A673 (cell line): ENCODE results near the gene ESRRB. TPM values are rescaled to one million over a fixed set of nuclear protein-coding genes. Genes with fewer than 3 reads are reported as not detected.

Experiments
- BruUV-seq: library from RNA; stranded (reverse); fragments of 400-500 nt; replicated peaks from 2 replicates; lab custom pipeline; 2021; lab: Mats Ljungman, UMichigan
- CTCF ChIA-PET: fragments of 300-600 bp; sonication (Branson Sonifier 250); formaldehyde crosslinking; loops from one replicate; lab custom pipeline; 2022; ENCODE audit warnings: antibody characterized with exemption; lab: Charles Lee
- POLR2A ChIA-PET: fragments of 300-600 bp; sonication (Branson Sonifier 250); formaldehyde crosslinking; loops from one replicate; lab custom pipeline; 2022; ENCODE audit warnings: antibody characterized with exemption; ENCODE audit not compliant: low non-redundant PET; lab: Charles Lee
- DNase-seq: peaks from one replicate; pipeline ENCODE4 v3.0.0-alpha.2; 2015; ENCODE audit warnings: low spot score
- H3K27ac ChIP-seq: fragments of 200-600 bp; sonication (generic); 2 replicates; pipeline ENCODE4 v1.5.1; 2016; ENCODE audit warnings: mixed run types, low read depth, mild to moderate bottlenecking, mixed read lengths, antibody characterized with exemption, low read length; ENCODE audit not compliant: poor library complexity, severe bottlenecking
- H3K27me3 ChIP-seq: fragments of 200-600 bp; sonication (generic); replicated peaks from 2 replicates; pipeline ENCODE4 v1.6.1; 2017; ENCODE audit warnings: mixed run types, low read depth, mild to moderate bottlenecking, mixed read lengths, antibody characterized with exemption, low read length; ENCODE audit not compliant: insufficient read depth, poor library complexity
- H3K36me3 ChIP-seq: fragments of 200-600 bp; sonication (generic); 2 replicates; pipeline ENCODE4 v1.6.1; 2016; ENCODE audit warnings: mixed run types, mild to moderate bottlenecking, mixed read lengths, antibody characterized with exemption, low read length; ENCODE audit not compliant: insufficient read depth, poor library complexity, severe bottlenecking
- H3K4me1 ChIP-seq: fragments of 200-600 bp; sonication (generic); 2 replicates; pipeline ENCODE4 v1.6.1; 2017; ENCODE audit warnings: mixed run types, mild to moderate bottlenecking, mixed read lengths, antibody characterized with exemption, low read length; ENCODE audit not compliant: insufficient read depth, poor library complexity, severe bottlenecking
- H3K4me3 ChIP-seq: fragments of 200-600 bp; sonication (generic); 2 replicates; pipeline ENCODE4 v1.5.1; 2016; ENCODE audit warnings: low read depth, mixed run types, mild to moderate bottlenecking, mixed read lengths, low read length; ENCODE audit not compliant: poor library complexity, severe bottlenecking
- H3K9me3 ChIP-seq: fragments of 200-600 bp; sonication (generic); 2 replicates; pipeline ENCODE4 v1.6.1; 2016; ENCODE audit warnings: mixed run types, low read depth, mild to moderate bottlenecking, mixed read lengths, antibody characterized with exemption, low read length; ENCODE audit not compliant: poor library complexity, severe bottlenecking
- CTCF ChIP-seq: fragments of 300-800, 200-600 bp; sonication (generic); conservative IDR thresholded peaks from 2 replicates; pipeline ENCODE4 v1.5.1; 2017; ENCODE audit warnings: low read depth, mild to moderate bottlenecking, antibody characterized with exemption, low read length, moderate library complexity, mixed read lengths
- EZH2 ChIP-seq: fragments of 200-600 bp; sonication (generic); IDR thresholded peaks from 2 replicates; pipeline ENCODE4 v1.6.1; 2017; ENCODE audit warnings: borderline replicate concordance, low read depth, mild to moderate bottlenecking, mixed read lengths, antibody characterized with exemption, low read length; ENCODE audit not compliant: poor library complexity, severe bottlenecking
- intact Hi-C: fragments of 100-400 bp; cut with micrococcal nuclease; formaldehyde crosslinking; loops from one replicate; pipeline ENCODE4 v1.10.0; 2022; ENCODE audit not compliant: unreplicated experiment
- total RNA-seq: library from RNA; stranded (reverse); gene quantifications from 2 replicates; pipeline ENCODE4 v1.2.3, GENCODE V29; 2021

The ESRRB gene
- total RNA-seq, 1 experiment from 2014 or later: 0.47 TPM

GRCh38 chr14:76434220-76434619 lies 58.3 kb downstream of the ESRRB start:
- H3K4me1 ChIP-seq: peaks cover 8% of the 10 kb centered on the region
- no peak overlapping the region for H3K4me3 ChIP-seq
- DNase-seq: no peak
- BruUV-seq: no TSS peak
- ChIA-PET CTCF (no interaction called here), POLR2A (no interaction called here)
- H3K9me3 ChIP-seq: no peaks in the 10 kb centered on the region
- no peak for TF ChIP-seq EZH2
- TF ChIP-seq CTCF: no peak
- no peaks in the 10 kb centered on the region for H3K27me3 ChIP-seq
- H3K27ac ChIP-seq: no peak overlapping the region
- H3K36me3 ChIP-seq: no peaks in the 10 kb centered on the region
- intact Hi-C loops: no loop called here

- no TSS peak for BruUV-seq
- H3K4me3 ChIP-seq: no peak overlapping the region
- H3K27ac ChIP-seq: no peak overlapping the region
- intact Hi-C loops: no loop called here
- H3K36me3 ChIP-seq: no peaks in the 10 kb centered on the region
- no peaks in the 10 kb centered on the region for H3K9me3 ChIP-seq
- ChIA-PET CTCF (no interaction called here), POLR2A (no interaction called here)
- DNase-seq: no peak
- H3K27me3 ChIP-seq: no peaks in the 10 kb centered on the region
- TF ChIP-seq EZH2 (no peak), CTCF (no peak)
- no peaks in the 10 kb centered on the region for H3K4me1 ChIP-seq
These were observed 63.4 kb downstream of the ESRRB start for GRCh38 chr14:76439237-76439775.

- peaks cover 13% of the 10 kb centered on the region for H3K4me1 ChIP-seq
- no peak for TF ChIP-seq CTCF
- TF ChIP-seq EZH2: no peak
- H3K4me3 ChIP-seq: no peak overlapping the region
- intact Hi-C loops: no loop called here
- no peak for DNase-seq
- no peaks in the 10 kb centered on the region for H3K27me3 ChIP-seq
- ChIA-PET CTCF (no interaction called here), POLR2A (no interaction called here)
- no peaks in the 10 kb centered on the region for H3K9me3 ChIP-seq
- H3K27ac ChIP-seq: no peak overlapping the region
- no TSS peak for BruUV-seq
- H3K36me3 ChIP-seq: no peaks in the 10 kb centered on the region
These were observed 70.5 kb downstream of the ESRRB start for GRCh38 chr14:76446486-76446885.
